ENCODE measurements around the gene ULK1.

The ULK1 gene

DNA sequence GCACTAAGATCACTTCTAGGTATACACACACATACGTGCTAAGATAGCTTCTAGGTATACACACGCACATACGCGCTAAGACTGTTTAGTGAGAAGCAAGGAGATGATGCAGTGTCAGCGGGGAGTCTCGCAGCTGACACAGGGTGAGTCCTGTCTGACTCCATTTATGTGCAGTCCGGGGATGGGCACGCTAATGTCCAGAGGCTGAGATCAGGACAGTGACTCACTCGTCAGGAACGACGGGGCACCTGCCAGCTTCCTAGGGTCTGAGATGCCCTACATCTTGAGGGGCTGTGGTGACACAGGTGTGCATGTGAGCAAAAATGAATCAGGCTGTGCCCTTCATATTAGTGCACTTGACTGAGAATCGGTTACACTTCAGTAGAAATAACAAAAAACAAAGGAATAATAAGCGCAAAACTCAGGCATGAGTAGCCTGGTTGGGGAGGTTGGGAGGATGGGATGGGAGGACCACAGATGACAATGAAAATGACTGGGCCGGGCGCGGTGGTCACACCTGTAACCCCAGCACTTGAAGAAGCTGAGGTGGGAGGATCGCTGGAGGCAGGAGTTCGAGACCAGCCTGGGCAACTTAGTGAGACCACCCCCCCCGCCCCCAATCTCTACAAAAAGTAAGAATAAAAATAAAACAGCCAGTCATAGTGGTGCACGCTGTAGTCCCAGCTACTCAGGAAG, 29.1 kb upstream of the ULK1 start:
- Histone ChIP-seq H3K27ac (no peak overlapping the region), H3K4me3 (ENCODE audit: low read depth, low read length) (no peak overlapping the region), H3K9ac (no peak overlapping the region), H3K36me3 (ENCODE audit: control insufficient read depth, insufficient read depth, low read length) (no peaks in the 10 kb centered on the region), H3K4me2 (ENCODE audit: low read length) (no peak overlapping the region), H2AFZ (no peak overlapping the region), H3K79me2 (no peaks in the 10 kb centered on the region), H3K4me1 (no peaks in the 10 kb centered on the region), H3K9me3 (ENCODE audit: control insufficient read depth, low read length) (no peaks in the 10 kb centered on the region), H3K27me3 (ENCODE audit: control insufficient read depth, insufficient read depth, low read length) (no peaks in the 10 kb centered on the region)
- no peak for TF ChIP-seq CTCF (IDR thresholded peaks at IDR 0.05)

GRCh38 chr12:131867471-131867870, 27.0 kb upstream of the ULK1 start:
- no peaks in the 10 kb centered on the region for H3K4me1 ChIP-seq
- no peak overlapping the region for H2AFZ ChIP-seq
- H3K9me3 ChIP-seq (ENCODE audit: control insufficient read depth, low read length) = no peaks in the 10 kb centered on the region
- H3K36me3 ChIP-seq (ENCODE audit: control insufficient read depth, insufficient read depth, low read length) = no peaks in the 10 kb centered on the region
- TF ChIP-seq CTCF (IDR thresholded peaks at IDR 0.05) = no peak
- no peak overlapping the region for H3K4me3 ChIP-seq (ENCODE audit: low read depth, low read length)
- H3K4me2 ChIP-seq (ENCODE audit: low read length) = no peak overlapping the region
- no peak overlapping the region for H3K27ac ChIP-seq
- H3K9ac ChIP-seq = no peak overlapping the region
- no peaks in the 10 kb centered on the region for H3K27me3 ChIP-seq (ENCODE audit: control insufficient read depth, insufficient read depth, low read length)
- H3K79me2 ChIP-seq = no peaks in the 10 kb centered on the region

GRCh38 chr12:131867891-131868675, 26.3 kb upstream of the ULK1 start:
- Histone ChIP-seq H3K9me3 (ENCODE audit: control insufficient read depth, low read length) (no peaks in the 10 kb centered on the region), H3K79me2 (no peaks in the 10 kb centered on the region), H2AFZ (no peak overlapping the region), H3K27me3 (ENCODE audit: control insufficient read depth, insufficient read depth, low read length) (no peaks in the 10 kb centered on the region), H3K9ac (no peak overlapping the region), H3K27ac (no peak overlapping the region), H3K4me1 (no peaks in the 10 kb centered on the region), H3K36me3 (ENCODE audit: control insufficient read depth, insufficient read depth, low read length) (no peaks in the 10 kb centered on the region), H3K4me2 (ENCODE audit: low read length) (no peak overlapping the region), H3K4me3 (ENCODE audit: low read depth, low read length) (no peak overlapping the region)
- no peak for TF ChIP-seq CTCF (IDR thresholded peaks at IDR 0.05)

- no peak for TF ChIP-seq CTCF (IDR thresholded peaks at IDR 0.05)
- H3K4me3 ChIP-seq (ENCODE audit: low read depth, low read length) = no peak overlapping the region
- no peaks in the 10 kb centered on the region for H3K4me1 ChIP-seq
- H3K9ac ChIP-seq = no peak overlapping the region
- H3K79me2 ChIP-seq = no peaks in the 10 kb centered on the region
- no peak overlapping the region for H2AFZ ChIP-seq
- no peak overlapping the region for H3K4me2 ChIP-seq (ENCODE audit: low read length)
- H3K9me3 ChIP-seq (ENCODE audit: control insufficient read depth, low read length) = no peaks in the 10 kb centered on the region
- no peaks in the 10 kb centered on the region for H3K36me3 ChIP-seq (ENCODE audit: control insufficient read depth, insufficient read depth, low read length)
- H3K27me3 ChIP-seq (ENCODE audit: control insufficient read depth, insufficient read depth, low read length) = no peaks in the 10 kb centered on the region
- no peak overlapping the region for H3K27ac ChIP-seq
These were observed 24.5 kb upstream of the ULK1 start for GRCh38 chr12:131869871-131870418.
